Caco-2 (cell line): ENCODE data around the gene ST6GALNAC6. TPM values are rescaled to one million over a fixed set of nuclear protein-coding genes. Genes with fewer than 3 reads are reported as not detected.
A peak's percentile ranks its signal among the peaks of the same experiment; 100 is the strongest.

Experiments used
- BruUV-seq: library from RNA; stranded (reverse); fragments of 400-500 nt; replicated peaks from 2 replicates; lab custom pipeline; 2021; lab: Mats Ljungman, UMichigan
- CTCF ChIA-PET: fragments of 300-600 bp; sonication (Branson Sonifier 250); formaldehyde crosslinking; loops from one replicate; lab custom pipeline; 2022; ENCODE audit warnings: antibody characterized with exemption; lab: Charles Lee
- POLR2A ChIA-PET: fragments of 300-600 bp; sonication (Branson Sonifier 250); formaldehyde crosslinking; loops from one replicate; lab custom pipeline; 2022; ENCODE audit warnings: antibody characterized with exemption; lab: Charles Lee
- DNase-seq, 2 experiments: peaks; one replicate each; pipeline versions ENCODE4 v3.0.0 to v3.0.0-alpha.2; 2020 to 2022
- H3K27me3 ChIP-seq: replicated peaks from 2 replicates; pipeline ENCODE4 v1.6.0; 2011; ENCODE audit warnings: low read length; ENCODE audit not compliant: control insufficient read depth, insufficient read depth
- H3K36me3 ChIP-seq: 2 replicates; pipeline ENCODE4 v1.5.1; 2011; ENCODE audit warnings: low read length; ENCODE audit not compliant: control insufficient read depth, insufficient read depth
- H3K4me1 ChIP-seq: fragments of 250-450 bp; sonication (Bioruptor Pico); 2 replicates; pipeline ENCODE4 v1.5.1; 2020; ENCODE audit warnings: mild to moderate bottlenecking
- H3K4me3 ChIP-seq: 2 replicates; pipeline ENCODE4 v1.5.1; 2011; ENCODE audit warnings: low read depth, mild to moderate bottlenecking, control low read depth, low read length
- H3K9me3 ChIP-seq: fragments of 250-450 bp; sonication (Bioruptor Pico); 2 replicates; pipeline ENCODE4 v1.5.1; 2020; ENCODE audit warnings: mild to moderate bottlenecking, moderate library complexity
- H3K27ac Mint-ChIP-seq: one replicate; pipeline ENCODE4 v1.8.0; 2022; ENCODE audit warnings: mixed read lengths; ENCODE audit not compliant: unreplicated experiment
- H3K27me3 Mint-ChIP-seq: one replicate; pipeline ENCODE4 v1.8.0; 2022; ENCODE audit warnings: mixed read lengths; ENCODE audit not compliant: insufficient read depth, unreplicated experiment
- H3K36me3 Mint-ChIP-seq: one replicate; pipeline ENCODE4 v1.8.0; 2022; ENCODE audit warnings: mild to moderate bottlenecking, mixed read lengths; ENCODE audit not compliant: insufficient read depth, unreplicated experiment
- H3K4me1 Mint-ChIP-seq: one replicate; pipeline ENCODE4 v1.8.0; 2022; ENCODE audit warnings: low read depth, mixed read lengths; ENCODE audit not compliant: unreplicated experiment
- H3K4me3 Mint-ChIP-seq: one replicate; pipeline ENCODE4 v1.8.0; 2022; ENCODE audit warnings: mild to moderate bottlenecking, moderate library complexity, mixed read lengths; ENCODE audit not compliant: unreplicated experiment
- H3K9me3 Mint-ChIP-seq: one replicate; pipeline ENCODE4 v1.8.0; 2022; ENCODE audit warnings: mixed read lengths; ENCODE audit not compliant: unreplicated experiment
- CTCF ChIP-seq, 2 experiments: fragments of 200-600 bp in 1 of 2; IDR thresholded peaks; 1 replicate in 1 of 2; 2 replicates in 1 of 2; pipeline versions ENCODE4 v1.5.1 to v1.8.0; 2011 to 2022; ENCODE audit warnings: antibody characterized with exemption in 1 of 2, control low read depth in 1 of 2, inconsistent platforms in 1 of 2, low read depth in 1 of 2, low read length in 1 of 2, mild to moderate bottlenecking in 1 of 2, moderate library complexity in 1 of 2; ENCODE audit not compliant: insufficient read depth in 1 of 2, severe bottlenecking in 1 of 2, unreplicated experiment in 1 of 2
- intact Hi-C: fragments of 100-400 bp; cut with micrococcal nuclease; formaldehyde crosslinking; loops from one replicate; pipeline ENCODE4 v1.10.0; 2022; ENCODE audit not compliant: unreplicated experiment
- total RNA-seq: library from RNA; stranded (reverse); gene quantifications from 2 replicates; pipeline ENCODE4 v1.2.3, GENCODE V29; 2022

ST6GALNAC6 gene
- total RNA-seq, 1 experiment from 2014 or later: 20.7 TPM

DNA sequence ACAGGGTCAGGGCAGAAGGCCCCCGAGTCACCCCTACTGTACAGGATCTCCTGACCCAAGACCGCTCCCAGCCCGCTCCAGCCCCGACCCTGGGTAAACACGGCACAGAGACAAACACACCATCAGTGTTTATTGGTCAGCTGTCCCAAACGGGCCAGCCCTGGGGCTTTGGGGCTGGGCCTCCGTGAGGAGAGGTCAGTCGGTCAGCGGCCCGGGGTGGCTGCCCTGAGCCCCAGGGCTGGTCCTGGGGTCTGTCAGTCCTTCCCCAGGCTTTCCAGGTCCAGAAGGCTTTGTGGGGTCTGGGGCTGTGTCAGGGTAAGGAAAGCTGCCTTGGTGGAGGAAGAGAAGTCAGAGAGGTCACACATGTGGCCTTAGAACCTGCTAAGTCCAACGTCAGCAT is 35.6 kb upstream of the ST6GALNAC6 start:
- no peak overlapping the region for H3K4me3 ChIP-seq
- BruUV-seq: no TSS peak
- TF ChIP-seq CTCF (IDR thresholded peaks at IDR 0.05; ENCODE audit: insufficient read depth in 1 of 2, low read depth in 1 of 2, low read length in 1 of 2, severe bottlenecking in 1 of 2, unreplicated experiment in 1 of 2): no peak
- no peak for DNase-seq
- intact Hi-C loops: no loop called here
- H3K27me3 ChIP-seq: no peaks in the 10 kb centered on the region
- Mint-ChIP-seq H3K9me3 (no peaks in the 10 kb centered on the region), H3K4me1 (peaks cover 15% of the 10 kb centered on the region), H3K27me3 (no peaks in the 10 kb centered on the region), H3K4me3 (no peak overlapping the region), H3K27ac (no peak overlapping the region), H3K36me3 (peaks cover 81% of the 10 kb centered on the region)
- CTCF ChIA-PET: no interaction called here
- H3K9me3 ChIP-seq: no peaks in the 10 kb centered on the region
- POLR2A ChIA-PET: interaction anchor here (0.6 kb wide), 2 partner anchors 256 to 383 kb away, joined by 3 to 4 read pairs; partner anchors contain the start of gene CIZ1
- peaks cover 20% of the 10 kb centered on the region for H3K4me1 ChIP-seq
- no peaks in the 10 kb centered on the region for H3K36me3 ChIP-seq

DNA sequence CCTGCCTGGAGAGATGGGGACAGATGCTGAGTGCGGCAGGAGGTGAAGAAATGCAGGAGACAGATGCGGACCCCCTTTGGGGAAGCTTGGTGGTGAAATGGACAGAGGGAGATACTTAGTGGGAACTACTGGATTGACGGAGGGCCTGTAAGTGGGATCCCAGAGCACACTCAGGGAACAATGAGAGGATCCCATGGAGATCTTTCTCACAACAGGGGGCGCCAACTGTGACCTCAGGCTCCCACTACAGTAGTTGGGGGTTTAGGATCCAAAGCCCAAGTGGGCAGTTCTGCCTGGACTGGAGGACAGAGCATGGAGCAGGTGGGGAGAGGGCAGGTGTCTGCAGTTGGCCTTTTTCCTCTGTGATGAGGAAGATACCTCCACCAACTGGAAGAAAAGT is 34.8 kb upstream of the ST6GALNAC6 start:
- H3K4me3 Mint-ChIP-seq: no peak overlapping the region
- no TSS peak for BruUV-seq
- CTCF ChIA-PET: no interaction called here

GRCh38 chr9:127931092-127931881 is 31.9 kb upstream of the ST6GALNAC6 start:
- intact Hi-C loops: no loop called here
- POLR2A ChIA-PET: no interaction called here
- peak overlapping the region; percentile 87 for H3K27ac Mint-ChIP-seq
- Histone ChIP-seq H3K9me3 (no peaks in the 10 kb centered on the region), H3K36me3 (no peaks in the 10 kb centered on the region), H3K4me1 (peaks cover 18% of the 10 kb centered on the region), H3K27me3 (no peaks in the 10 kb centered on the region), H3K4me3 (peak overlapping the region; percentile 67)
- CTCF ChIA-PET: interaction anchor here (1.9 kb wide), 1 partner anchor 10 kb away, joined by 11 read pairs; no protein-coding TSS in a partner anchor
- H3K4me3 Mint-ChIP-seq: peak overlapping the region; percentile 69
- no peak for TF ChIP-seq CTCF (IDR thresholded peaks at IDR 0.05; ENCODE audit: insufficient read depth in 1 of 2, low read depth in 1 of 2, low read length in 1 of 2, severe bottlenecking in 1 of 2, unreplicated experiment in 1 of 2)
- DNase-seq: peak; percentile 61 to 64
- peaks cover 63% of the 10 kb centered on the region for H3K36me3 Mint-ChIP-seq
- H3K9me3 Mint-ChIP-seq: no peaks in the 10 kb centered on the region
- H3K27me3 Mint-ChIP-seq: no peaks in the 10 kb centered on the region
- BruUV-seq: TSS peak; percentile 49
- peaks cover 12% of the 10 kb centered on the region for H3K4me1 Mint-ChIP-seq

More for the DNA sequence above, 34.8 kb upstream of the ST6GALNAC6 start:
- POLR2A ChIA-PET: interaction anchor here (0.6 kb wide), 1 partner anchor 383 kb away, joined by 3 read pairs; no protein-coding TSS in a partner anchor
- Histone ChIP-seq H3K36me3 (no peaks in the 10 kb centered on the region), H3K9me3 (no peaks in the 10 kb centered on the region), H3K4me1 (peaks cover 22% of the 10 kb centered on the region), H3K27me3 (no peaks in the 10 kb centered on the region), H3K4me3 (no peak overlapping the region)
- intact Hi-C loops: no loop called here
- no peaks in the 10 kb centered on the region for H3K9me3 Mint-ChIP-seq
- no peaks in the 10 kb centered on the region for H3K27me3 Mint-ChIP-seq
- no peak for DNase-seq
- H3K36me3 Mint-ChIP-seq: peaks cover 84% of the 10 kb centered on the region
- peaks cover 15% of the 10 kb centered on the region for H3K4me1 Mint-ChIP-seq
- no peak for TF ChIP-seq CTCF (IDR thresholded peaks at IDR 0.05; ENCODE audit: insufficient read depth in 1 of 2, low read depth in 1 of 2, low read length in 1 of 2, severe bottlenecking in 1 of 2, unreplicated experiment in 1 of 2)
- no peak overlapping the region for H3K27ac Mint-ChIP-seq
